SK-N-SH treated with all-trans-retinoic acid at 6 μM for 48 hours (cell line): ENCODE results near the gene TRAPPC6A.

Experiments
- ARNTL ChIP-seq: fragments of 450-650 bp; formaldehyde crosslinking; IDR thresholded peaks from 2 replicates; pipeline ENCODE4 v1.5.0; 2020; ENCODE audit warnings: low read depth, mild to moderate bottlenecking, moderate library complexity, borderline replicate concordance
- OSR1 ChIP-seq: fragments of 250-450 bp; sonication (Bioruptor Pico); IDR thresholded peaks from 2 replicates; pipeline ENCODE4 v1.8.0; 2022; ENCODE audit warnings: moderate library complexity, mild to moderate bottlenecking, inconsistent platforms
- ZFP30 ChIP-seq: fragments of 450-650 bp; formaldehyde crosslinking; IDR thresholded peaks from 2 replicates; pipeline ENCODE4 v1.5.0; 2022; ENCODE audit warnings: mild to moderate bottlenecking, moderate library complexity
- ZNF70 ChIP-seq: fragments of 450-650 bp; formaldehyde crosslinking; IDR thresholded peaks from 2 replicates; pipeline ENCODE4 v1.5.0; 2020; ENCODE audit warnings: mild to moderate bottlenecking, moderate library complexity
- ZNF8 ChIP-seq: fragments of 450-650 bp; formaldehyde crosslinking; IDR thresholded peaks from 2 replicates; pipeline ENCODE4 v1.5.0; 2020; ENCODE audit warnings: mild to moderate bottlenecking, moderate library complexity

DNA sequence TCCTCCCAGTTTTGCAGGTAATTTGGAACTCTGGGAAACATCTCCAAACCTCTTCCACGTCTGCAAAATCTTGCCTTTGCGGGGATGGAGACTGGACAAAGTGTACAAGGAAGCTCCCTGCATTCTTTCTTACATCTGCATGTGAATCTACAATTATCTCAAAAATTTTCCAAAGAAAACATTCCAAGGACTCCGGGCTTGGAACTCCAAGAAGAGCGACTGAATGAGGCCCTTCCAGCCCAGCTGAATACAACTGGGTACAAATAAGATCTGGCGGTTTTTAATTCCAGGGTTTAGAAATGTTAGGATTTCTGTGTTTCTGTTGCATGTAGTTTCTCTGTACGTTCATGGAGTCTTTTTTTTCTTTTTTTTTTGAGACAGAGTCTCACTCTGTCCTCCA, 38.6 kb upstream of the TRAPPC6A start:
- TF ChIP-seq ZNF8 (CRISPR knock-in tag) = no peak
- no peak for TF ChIP-seq OSR1 (CRISPR knock-in tag)
- TF ChIP-seq ZNF70 (CRISPR knock-in tag) = no peak
- no peak for TF ChIP-seq ZFP30 (CRISPR knock-in tag)
- TF ChIP-seq ARNTL = no peak
